DMS 273 treated with DMSO at 0.1 percent for 48 hours (cell line): ENCODE measurements around the gene SRPK2.
"Not testable (repeated sequence)": the region's sequence is repeated elsewhere in the genome, so short reads cannot be mapped to it uniquely, and the experiment has no call there.

Source experiments
- DNase-seq: peaks from one replicate; lab custom pipeline; 2025; lab: John Stamatoyannopoulos, UW

SRPK2 gene

GRCh38 chr7:105388356-105389087, at the start of gene SRPK2:
Gene SRPK2, minus strand, starts transcription at chr7:105388921.
- peak; percentile 15 for DNase-seq

DNA sequence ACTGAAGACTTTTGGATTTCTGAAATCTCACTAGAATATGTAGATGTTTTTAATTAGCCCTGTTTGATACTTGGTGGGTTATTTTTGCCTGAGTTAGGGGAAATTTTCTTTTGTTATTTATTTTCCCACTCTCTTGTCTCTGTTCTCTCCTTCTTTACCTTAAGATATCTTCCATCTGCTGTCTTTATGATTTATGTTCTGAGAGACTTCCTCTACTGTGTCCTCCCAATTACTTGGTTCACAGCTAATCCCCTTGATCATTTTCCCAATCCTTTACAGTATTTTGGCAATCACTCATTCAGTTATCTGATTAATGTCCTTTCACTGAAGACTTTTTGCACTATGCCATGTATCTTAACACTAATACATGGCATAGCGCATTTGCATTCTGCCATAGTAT, 49.5 kb upstream of the SRPK2 start:
- DNase-seq, result no peak

DNA sequence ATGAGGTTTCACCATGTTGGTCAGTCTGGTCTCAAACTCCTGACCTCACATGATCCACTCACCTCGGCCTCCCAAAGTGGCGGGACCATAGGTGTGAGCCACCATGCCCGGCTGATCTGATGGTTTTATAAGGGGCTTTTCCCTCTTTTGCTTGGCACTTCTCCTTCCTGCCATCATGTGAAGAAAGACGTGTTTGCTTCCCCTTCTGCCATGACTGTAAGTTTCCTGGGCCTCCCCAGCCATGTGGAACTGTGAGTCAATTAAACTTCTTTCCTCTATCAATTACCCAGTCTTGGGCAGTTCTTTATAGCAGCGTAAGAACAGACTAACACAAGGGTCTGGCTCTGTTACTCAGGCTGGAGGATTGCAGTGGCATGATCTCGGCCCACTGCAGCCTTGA, 48.6 kb upstream of the SRPK2 start:
- DNase-seq, result not testable (repeated sequence)

GRCh38 chr7:105429746-105430612, 41.3 kb upstream of the SRPK2 start:
- peak; percentile 38 for DNase-seq

- no peak for DNase-seq
Observed at GRCh38 chr7:105426606-105427146, 38.0 kb upstream of the SRPK2 start.

DNA sequence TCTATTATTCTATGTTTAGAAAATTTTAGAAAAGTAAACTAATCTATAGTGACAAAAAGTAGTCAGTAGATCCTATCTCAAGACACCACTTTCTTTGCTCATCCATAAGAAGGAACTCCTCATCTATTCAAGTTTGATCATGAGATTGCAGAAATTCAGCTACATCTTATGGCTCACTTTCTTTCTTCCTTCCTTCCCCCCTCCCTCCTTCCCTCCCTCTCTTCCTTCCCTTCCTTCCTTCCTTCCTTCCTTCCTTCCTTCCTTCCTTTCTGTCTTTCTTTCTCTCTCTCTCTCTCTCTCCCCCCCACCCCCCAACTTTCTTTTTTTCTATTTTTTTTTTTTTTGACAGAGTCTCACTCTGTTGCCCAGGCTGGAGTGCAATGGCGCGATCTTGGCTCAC, 35.3 kb upstream of the SRPK2 start:
- no peak for DNase-seq

DNA sequence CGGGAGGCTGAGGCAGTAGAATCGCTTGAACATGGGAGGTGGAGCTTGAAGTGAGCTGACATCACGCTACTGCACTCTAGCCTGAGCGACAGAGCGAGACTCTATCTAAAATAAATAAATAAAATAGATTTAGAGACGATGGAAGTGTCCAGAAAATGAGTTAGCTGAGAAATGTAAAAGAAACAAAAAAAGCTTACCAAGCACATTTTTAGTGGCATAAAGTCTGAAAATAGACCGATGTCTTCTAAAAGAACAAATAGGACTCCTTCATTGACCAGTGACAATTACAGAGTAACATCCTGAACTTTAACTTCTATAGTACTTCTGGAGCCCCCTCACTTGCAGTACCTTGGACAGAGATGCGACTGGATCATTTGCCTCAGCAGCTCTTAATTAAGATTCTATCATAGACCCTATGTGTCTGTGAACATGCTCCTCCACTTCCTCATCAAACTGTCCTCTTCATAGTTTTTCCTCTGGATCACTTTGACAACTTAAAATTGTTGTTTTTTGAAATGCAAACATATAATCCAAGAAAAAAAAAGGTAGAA, 25.2 kb upstream of the SRPK2 start:
- DNase-seq, result no peak

DNA sequence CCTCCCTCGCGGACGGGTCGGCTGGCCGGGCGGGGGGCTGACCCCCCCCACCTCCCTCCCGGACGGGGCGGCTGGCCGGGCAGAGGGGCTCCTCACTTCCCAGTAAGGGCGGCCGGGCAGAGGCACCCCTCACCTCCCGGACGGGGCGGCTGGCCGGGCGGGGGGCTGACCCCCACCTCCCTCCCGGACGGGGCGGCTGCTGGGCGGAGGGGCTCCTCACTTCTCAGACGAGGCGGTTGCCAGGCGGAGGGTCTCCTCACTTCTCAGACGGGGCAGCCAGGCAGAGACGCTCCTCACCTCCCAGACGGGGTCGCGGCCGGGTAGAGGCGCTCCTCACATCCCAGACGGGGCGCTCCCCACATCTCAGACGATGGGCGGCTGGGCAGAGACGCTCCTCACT, 22.1 kb upstream of the SRPK2 start:
- not testable (repeated sequence) for DNase-seq

GRCh38 chr7:105409775-105410174, 21.1 kb upstream of the SRPK2 start:
- not testable (repeated sequence) for DNase-seq

DNA sequence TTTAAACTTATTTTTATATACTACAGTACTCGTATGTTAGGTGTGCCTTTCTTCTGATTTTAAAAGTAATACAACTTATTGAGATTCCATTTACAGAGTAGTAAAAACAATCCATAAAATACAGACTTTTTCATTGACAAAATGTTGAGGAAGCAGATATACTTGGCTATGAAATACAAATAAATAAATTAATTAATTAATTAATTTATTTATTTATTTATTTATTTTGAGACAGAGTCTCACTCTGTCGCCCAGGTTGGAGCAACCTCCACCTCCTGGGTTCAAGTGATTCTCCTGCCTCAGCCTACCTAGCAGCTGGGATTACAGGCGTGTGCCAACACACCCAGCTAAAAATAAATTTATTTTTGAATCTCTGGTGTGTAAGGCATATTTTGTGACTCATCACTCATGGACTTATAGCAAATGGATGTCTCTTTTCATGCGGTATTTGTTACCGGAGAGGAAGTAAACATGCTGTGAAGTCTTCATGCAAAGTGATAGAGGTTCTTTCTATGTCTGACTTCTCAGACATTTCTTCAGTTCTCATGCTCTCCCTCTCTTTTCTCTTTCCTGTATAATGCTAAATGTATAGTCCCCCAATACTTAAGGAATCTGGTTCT, 20.2 kb upstream of the SRPK2 start:
- DNase-seq, result no peak

GRCh38 chr7:105403128-105403527, 14.4 kb upstream of the SRPK2 start:
- DNase-seq, result no peak

DNA sequence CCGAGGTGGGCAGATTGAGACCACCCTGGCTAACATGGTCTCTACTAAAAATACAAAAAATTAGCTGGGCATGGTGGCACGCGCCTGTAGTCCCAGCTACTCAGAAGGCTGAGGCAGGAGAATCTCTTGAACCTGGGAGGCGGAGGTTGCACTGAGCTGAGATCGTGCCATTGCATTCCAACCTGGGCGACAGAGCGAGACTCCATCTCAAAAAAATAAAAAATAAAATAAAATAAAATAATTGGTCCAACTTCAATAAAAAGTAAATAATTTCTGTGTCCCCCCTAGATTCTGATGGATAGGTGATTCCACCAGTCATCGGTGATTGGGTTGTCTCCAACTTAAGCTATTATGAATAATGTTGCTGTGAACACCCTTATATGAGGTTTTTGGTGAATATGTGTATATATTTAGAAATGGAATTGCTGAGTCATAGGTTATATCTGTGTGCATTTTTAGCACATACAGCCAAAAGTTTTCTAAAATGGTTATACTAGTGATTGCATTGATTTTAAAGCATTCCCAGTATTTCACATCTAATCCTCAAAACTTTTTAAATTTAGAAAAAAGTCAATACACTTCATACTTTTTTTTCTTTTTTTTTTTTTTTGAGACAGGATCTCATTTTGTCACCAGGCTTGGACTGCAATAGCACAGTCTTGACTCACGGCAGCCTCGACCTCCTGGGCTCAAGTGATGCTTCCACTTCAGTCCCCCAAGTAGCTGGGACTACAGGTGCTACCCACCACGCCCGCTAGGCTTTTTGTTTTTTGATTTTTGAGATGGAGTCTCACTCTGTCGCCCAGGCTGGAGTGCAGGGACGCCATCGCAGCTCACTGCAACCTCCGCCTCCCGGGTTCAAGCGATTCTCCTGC, 13.7 kb upstream of the SRPK2 start:
- DNase-seq, result no peak

- no peak for DNase-seq
Observed at GRCh38 chr7:105399043-105399725, 10.5 kb upstream of the SRPK2 start.

DNA sequence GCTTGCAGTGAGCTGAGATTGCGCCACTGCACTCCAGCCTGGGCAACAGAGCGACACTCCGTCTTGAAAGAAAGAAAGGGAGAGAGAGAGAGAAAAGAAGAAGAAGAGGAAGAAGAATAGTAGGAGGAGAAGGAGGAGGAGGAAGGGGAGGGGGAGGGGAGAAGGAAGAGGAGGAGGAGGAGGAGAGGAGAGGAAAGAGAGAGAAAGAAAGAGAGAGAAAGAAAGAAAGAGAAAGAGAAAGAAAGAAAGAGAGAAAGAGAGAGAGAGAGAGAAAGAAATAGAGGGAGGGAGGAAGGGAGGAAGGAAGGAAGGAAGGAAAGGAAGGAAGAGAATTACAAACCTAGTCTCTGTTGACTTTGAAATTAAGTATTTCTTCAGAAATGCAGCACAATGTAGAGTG, 7.8 kb upstream of the SRPK2 start:
- no peak for DNase-seq

DNA sequence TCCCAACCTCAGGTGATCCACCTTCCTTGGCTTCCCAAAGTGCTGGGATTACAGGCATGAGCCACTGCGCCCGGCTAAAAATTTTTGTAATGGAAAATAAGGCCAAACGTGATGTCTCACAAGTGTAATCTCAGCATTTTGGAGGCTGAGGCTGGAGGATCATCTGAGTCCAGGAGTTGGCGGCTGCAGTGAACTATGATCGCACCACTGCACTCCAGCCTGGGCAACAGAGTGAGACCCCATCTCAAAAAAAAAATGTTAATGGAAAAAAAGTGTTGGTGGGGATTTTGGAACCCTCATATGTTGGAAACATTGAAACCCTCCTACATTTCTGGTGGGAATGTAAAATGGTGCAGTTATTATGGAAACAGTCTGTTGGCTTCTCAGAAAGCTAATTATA, 2.7 kb upstream of the SRPK2 start:
- DNase-seq, result no peak

- DNase-seq, result no peak
Observed at GRCh38 chr7:105389889-105390288, 1.2 kb upstream of the SRPK2 start.

GRCh38 chr7:105389088-105389650, 448 bp upstream of the SRPK2 start:
- DNase-seq, result peak; percentile 48

DNA sequence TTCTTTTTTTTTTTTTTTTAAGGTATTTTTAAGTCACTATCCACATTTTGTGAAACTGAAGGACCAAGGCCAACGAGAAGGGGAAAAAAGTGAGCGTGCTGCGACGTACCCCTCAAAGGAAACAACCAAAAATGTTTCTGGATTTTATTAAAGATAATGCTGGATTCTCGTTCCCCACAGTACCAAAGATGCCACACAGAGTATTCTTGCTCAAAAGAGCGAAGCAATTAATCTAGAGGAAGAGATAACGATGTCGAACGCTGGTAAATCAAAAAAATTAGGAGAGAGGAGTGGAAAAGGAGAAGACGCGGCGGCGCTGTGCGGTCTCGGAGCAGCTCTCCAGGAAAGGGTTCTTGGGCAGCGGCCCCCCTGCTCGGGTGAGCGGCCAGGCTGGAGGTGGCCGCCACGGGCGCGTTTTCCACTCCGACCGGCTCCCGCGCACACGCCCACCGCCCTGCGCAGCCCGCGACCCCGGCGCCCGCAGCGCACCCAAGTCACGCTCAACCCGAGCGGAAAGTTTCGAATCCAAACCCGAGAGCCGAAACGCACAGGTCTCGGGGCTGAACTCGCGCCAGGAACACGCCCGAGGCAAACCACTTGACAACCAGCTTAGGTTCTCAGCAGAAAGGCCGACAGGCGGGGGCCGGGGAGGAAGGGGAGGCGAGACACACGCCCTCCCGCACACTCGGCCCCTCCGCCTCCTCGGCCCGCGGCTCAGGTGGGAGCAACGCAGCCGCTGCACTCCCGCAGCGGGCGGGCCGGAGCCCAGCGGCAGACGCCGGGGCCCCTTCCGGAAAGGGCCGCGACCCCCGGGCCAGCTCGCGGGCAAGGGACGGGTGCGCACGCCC, 989 bp downstream of the SRPK2 start:
- peak; percentile 24 for DNase-seq

- DNase-seq, result no peak
Observed at GRCh38 chr7:105377903-105378302, 10.8 kb downstream of the SRPK2 start.
